ENCODE data around the gene ACCS. TPM values are rescaled to one million over a fixed set of nuclear protein-coding genes. Genes with fewer than 3 reads are reported as not detected.

Gene ACCS
- total and polyA plus RNA-seq, 4 donors = 6.4 to 66.9 (median 28.1) TPM

GRCh38 chr11:44110231-44110679, 44.2 kb downstream of the ACCS start:
- Histone ChIP-seq H3K4me1 (ENCODE audit: control insufficient read depth in 5 of 5, insufficient read depth in 5 of 5, low read length in 5 of 5) (peaks cover 0 to 8% (median 0%) of the 10 kb centered on the region in 5 donors), H3K27me3 (ENCODE audit: control insufficient read depth in 3 of 3, insufficient read depth in 3 of 3, low read length in 2 of 3) (no peaks in the 10 kb centered on the region), H3K9ac (ENCODE audit: insufficient read depth in 1 of 2, low read length in 2 of 2) (no peak overlapping the region), H3K9me3 (ENCODE audit: control insufficient read depth in 4 of 4, insufficient read depth in 3 of 4, low read length in 3 of 4) (no peaks in the 10 kb centered on the region), H3K36me3 (ENCODE audit: control insufficient read depth in 4 of 4, insufficient read depth in 4 of 4, low read length in 4 of 4) (peaks cover 8 to 26% (median 16%) of the 10 kb centered on the region in 4 donors), H3K27ac (ENCODE audit: low read depth in 1 of 2, low read length in 1 of 2) (no peak overlapping the region), H3K4me3 (no peak overlapping the region)
- 4 to 6% methylated on average over 4 of the region's 4 CpGs for WGBS, 2 donors
- peak; percentile 45 for TF ChIP-seq CTCF (IDR thresholded peaks at IDR 0.05; ENCODE audit: control extremely low read depth, extremely low read depth)
- DNase-seq (peak; percentile 48 to 63 (median 58)), ATAC-seq (ENCODE audit: insufficient read depth, low FRiP score) (peak; percentile 62)

GRCh38 chr11:44112091-44112821, 46.2 kb downstream of the ACCS start:
- Histone ChIP-seq H3K9ac (ENCODE audit: insufficient read depth in 1 of 2, low read length in 2 of 2) (no peak overlapping the region), H3K27me3 (ENCODE audit: control insufficient read depth in 3 of 3, insufficient read depth in 3 of 3, low read length in 2 of 3) (no peaks in the 10 kb centered on the region), H3K27ac (ENCODE audit: low read depth in 1 of 2, low read length in 1 of 2) (no peak overlapping the region), H3K9me3 (ENCODE audit: control insufficient read depth in 4 of 4, insufficient read depth in 3 of 4, low read length in 3 of 4) (no peaks in the 10 kb centered on the region), H3K36me3 (ENCODE audit: control insufficient read depth in 4 of 4, insufficient read depth in 4 of 4, low read length in 4 of 4) (peaks cover 13 to 28% (median 19%) of the 10 kb centered on the region in 4 donors), H3K4me3 (no peak overlapping the region), H3K4me1 (ENCODE audit: control insufficient read depth in 5 of 5, insufficient read depth in 5 of 5, low read length in 5 of 5) (peaks cover 0 to 8% (median 0%) of the 10 kb centered on the region in 5 donors)
- no peak for ATAC-seq (ENCODE audit: insufficient read depth, low FRiP score)
- WGBS, 2 donors = 68 to 75% methylated on average over 7 of the region's 7 CpGs
- DNase-seq = peak; percentile 37 to 41 (median 41)
- TF ChIP-seq CTCF (IDR thresholded peaks at IDR 0.05; ENCODE audit: control extremely low read depth, extremely low read depth) = no peak

- WGBS, 2 donors = 60 to 86% methylated on average over 3 of the region's 3 CpGs
- Histone ChIP-seq H3K27ac (ENCODE audit: low read depth in 1 of 2, low read length in 1 of 2) (no peak overlapping the region), H3K4me3 (no peak overlapping the region), H3K4me1 (ENCODE audit: control insufficient read depth in 5 of 5, insufficient read depth in 5 of 5, low read length in 5 of 5) (peaks cover 0 to 8% (median 0%) of the 10 kb centered on the region in 5 donors), H3K36me3 (ENCODE audit: control insufficient read depth in 4 of 4, insufficient read depth in 4 of 4, low read length in 4 of 4) (peaks cover 15 to 26% (median 18%) of the 10 kb centered on the region in 4 donors), H3K9me3 (ENCODE audit: control insufficient read depth in 4 of 4, insufficient read depth in 3 of 4, low read length in 3 of 4) (no peaks in the 10 kb centered on the region), H3K27me3 (ENCODE audit: control insufficient read depth in 3 of 3, insufficient read depth in 3 of 3, low read length in 2 of 3) (no peaks in the 10 kb centered on the region), H3K9ac (ENCODE audit: insufficient read depth in 1 of 2, low read length in 2 of 2) (no peak overlapping the region)
- no peak for ATAC-seq (ENCODE audit: insufficient read depth, low FRiP score)
- TF ChIP-seq CTCF (IDR thresholded peaks at IDR 0.05; ENCODE audit: control extremely low read depth, extremely low read depth) = no peak
- no peak for DNase-seq
These were observed 46.9 kb downstream of the ACCS start for GRCh38 chr11:44113018-44113417.
